Epithelial cell of prostate (primary cell): ENCODE results near the gene SCFD2.

Experiments
- DNase-seq: peaks from one replicate; pipeline ENCODE4 v3.0.0-alpha.2; 2011; ENCODE audit warnings: low read depth, low spot score
- H3K27ac ChIP-seq: fragments of 450-650 bp; 2 replicates; pipeline ENCODE4 v1.5.1; 2017; ENCODE audit warnings: mild to moderate bottlenecking

Gene SCFD2

DNA sequence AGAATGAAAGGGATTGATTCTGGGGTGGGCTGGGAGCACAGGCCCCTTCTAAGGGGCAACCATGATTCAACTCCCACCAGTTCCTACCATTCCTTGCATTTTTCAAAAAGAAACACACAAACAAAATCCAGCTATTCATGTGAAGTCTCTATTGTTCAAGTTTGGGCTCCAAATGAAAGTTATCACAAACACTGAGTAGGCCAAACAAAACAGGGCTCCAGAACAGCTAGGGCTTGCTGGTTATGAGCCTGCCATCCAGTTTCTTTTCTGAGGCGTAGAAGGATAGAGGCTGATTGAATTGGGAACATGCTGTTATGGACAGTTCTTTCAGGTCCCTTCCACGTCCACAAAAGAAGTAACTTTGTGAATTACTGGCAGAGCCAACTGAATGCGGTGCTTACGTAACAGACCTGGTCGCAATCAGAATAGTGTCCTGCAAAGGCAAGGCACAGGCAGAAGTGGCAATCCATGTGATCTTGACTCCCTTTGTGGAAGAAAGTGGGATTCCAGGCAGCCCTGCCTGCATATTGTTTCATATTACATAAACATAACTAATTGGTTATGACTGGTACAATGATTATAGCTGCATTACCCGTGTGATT, 244.5 kb downstream of the SCFD2 start:
- DNase-seq, result no peak
- H3K27ac ChIP-seq, result no peak overlapping the region

DNA sequence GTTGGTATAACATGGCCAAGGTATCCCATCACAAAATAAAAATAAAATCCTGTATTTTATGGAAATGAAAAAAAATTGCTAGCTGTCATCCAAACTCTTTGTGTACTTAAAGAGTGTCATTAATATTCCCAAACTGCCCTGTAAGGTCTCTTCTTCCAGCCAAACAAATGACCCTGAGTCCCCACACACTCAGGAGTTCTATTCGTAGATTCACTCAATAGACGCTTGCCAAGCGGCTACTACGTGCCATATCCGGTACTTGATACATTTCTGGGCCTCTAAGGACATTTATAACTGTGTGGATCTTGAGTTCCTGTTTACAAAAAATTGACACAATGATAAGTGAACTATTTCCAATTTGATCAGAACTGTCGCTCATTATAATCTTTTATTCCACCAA, 245.1 kb downstream of the SCFD2 start:
- DNase-seq, result no peak
- no peak overlapping the region for H3K27ac ChIP-seq

DNA sequence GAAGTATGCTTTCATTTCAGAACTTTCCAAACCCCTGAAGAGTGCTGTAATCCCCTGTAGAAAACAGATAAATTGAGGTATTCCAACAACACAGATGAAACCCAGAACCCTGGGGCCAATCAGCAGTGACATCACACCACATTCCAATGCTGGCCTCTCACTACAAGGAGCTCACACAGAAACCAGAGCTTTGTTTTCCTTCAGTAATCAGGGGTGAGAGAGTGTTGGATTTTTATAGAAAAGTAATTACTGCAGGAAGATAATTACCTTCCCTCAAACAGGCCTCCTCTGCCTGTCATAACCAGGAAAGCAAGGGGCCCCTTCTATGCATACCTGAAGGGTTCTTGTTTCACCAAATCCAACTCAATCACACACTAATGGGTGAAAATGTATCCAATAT, 246.2 kb downstream of the SCFD2 start:
- peak overlapping the region; percentile 29 for H3K27ac ChIP-seq
- DNase-seq, result peak; percentile 14

DNA sequence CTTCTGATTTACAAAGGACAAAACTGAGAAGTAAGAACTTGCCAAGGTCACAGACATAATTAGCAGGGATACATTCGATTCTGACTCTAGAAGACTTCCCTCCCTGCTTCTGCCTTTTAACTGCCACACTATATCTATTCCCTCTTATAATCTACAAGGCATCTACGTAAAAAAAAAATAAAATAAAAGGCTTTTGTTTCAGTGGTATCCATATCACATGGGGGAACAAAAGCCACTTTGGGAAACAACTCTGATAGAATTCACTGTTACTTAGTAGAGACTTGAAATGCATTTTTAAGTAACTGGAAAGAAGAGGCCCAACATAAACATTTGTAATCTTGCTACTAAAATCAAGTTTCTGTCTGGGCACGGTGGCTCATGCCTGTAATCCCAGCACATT, 247.2 kb downstream of the SCFD2 start:
- H3K27ac ChIP-seq, result no peak overlapping the region
- DNase-seq, result no peak

DNA sequence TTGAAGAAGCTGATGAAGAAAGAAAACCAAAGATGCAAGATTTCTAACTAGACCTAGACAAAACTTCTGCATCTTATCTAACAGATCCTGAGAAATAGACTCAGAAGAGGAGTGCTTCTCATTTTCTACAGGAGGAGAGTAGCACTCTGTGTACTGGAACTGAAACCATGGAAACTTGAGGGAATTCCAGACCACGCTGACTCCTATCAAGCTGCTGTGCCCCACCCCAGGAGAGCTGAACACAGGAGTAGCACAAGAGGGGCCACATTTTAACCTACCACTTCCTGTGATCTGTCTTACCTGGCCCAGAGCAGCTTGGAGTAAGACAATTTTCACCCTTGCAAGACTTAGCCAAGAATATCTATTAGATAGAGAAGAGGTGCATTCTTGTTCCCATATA, 248.9 kb downstream of the SCFD2 start:
- DNase-seq, result no peak

DNA sequence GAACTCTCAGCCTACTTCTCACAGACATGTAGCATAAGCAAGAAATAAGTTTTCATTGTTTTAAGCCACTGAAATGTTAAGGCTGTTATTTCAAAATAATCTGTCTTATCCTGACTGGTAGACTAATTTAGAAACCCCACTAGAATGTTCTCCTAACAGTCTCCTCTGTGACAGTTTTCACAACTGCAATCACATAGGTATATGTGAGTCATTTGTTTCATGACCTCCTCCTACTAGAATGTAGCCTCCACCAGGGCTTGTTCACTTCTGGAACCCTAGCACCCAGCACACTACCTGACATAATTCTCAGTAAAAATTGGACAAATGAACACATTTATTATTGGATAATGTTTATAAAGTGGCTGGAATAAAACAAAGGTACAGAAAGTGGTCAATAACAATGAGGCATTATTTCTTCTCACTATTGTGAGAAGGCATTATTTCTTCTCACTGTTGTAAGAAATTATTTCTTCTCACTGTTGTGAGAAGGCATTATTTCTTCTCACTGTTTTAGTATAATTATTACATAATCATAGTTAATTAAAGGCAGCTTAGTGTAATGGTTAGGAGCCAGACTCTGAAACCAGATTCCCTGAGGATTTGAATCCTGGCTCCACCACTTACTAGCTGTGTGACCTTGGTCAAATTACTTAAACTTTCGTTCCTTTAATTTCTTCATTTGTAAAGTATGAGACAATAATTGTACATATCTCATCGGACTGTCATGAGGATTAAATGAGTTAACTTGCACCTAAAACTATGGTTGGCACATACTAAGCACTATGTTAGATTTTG, 252.2 kb downstream of the SCFD2 start:
- no peak for DNase-seq
- H3K27ac ChIP-seq, result no peak overlapping the region

More for the DNA sequence above, 248.9 kb downstream of the SCFD2 start:
- no peak overlapping the region for H3K27ac ChIP-seq

DNA sequence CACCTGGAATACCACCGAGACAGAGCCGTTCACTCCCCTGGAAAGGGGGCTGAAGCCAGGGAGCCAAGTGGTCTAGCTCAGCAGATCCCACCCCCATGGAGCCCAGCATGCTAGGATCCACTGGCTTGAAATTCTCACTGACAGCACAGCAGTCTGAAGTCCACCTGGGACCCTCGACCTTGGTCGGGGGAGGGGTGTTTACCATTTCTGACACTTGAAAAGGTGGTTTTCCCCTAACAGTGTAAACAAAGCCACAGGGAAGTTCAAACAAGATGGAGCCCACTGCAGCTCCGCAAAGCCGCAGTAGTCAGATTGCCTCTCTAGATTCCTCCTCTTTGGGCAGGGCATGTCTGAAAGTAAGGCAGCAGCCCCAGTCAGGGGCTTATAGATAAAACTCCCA, 260.5 kb downstream of the SCFD2 start:
- no peak overlapping the region for H3K27ac ChIP-seq
- no peak for DNase-seq

DNA sequence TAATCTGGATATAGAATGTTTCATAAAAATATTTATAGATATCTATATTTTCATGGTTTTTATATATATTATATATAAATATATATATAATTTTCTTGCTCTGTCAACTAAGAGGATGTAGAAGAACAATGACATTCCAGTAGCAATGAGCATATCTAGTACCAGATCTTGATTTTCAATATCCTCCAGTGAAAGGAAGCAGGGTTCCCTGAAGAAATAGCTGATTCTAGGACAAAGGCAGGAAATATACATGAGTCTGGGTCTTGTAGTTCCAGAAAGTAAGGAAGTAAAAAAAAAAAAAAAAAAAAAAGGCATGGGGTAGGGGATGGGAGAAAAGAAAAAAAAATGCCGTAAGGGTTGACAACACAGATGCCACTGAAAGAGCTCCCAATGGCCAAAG, 262.4 kb downstream of the SCFD2 start:
- H3K27ac ChIP-seq, result no peak overlapping the region
- no peak for DNase-seq

DNA sequence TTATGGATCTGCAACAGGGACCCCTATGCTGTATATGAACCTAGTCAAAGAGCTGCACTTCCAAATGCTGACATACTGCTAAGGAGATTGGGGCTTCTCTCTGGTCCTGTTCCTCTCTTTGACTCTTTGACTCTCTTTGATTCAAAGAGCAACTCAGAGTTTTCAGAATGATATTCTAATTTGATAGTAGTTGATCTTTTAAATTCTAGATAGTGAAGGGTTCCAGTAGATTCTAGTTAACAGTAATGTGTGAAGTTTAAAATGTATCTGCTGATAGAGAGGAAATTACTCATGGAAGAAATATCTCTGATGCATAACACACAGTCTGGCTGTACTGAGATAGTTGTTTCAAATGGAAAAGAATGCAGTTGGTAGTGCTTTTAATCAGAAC, 264.7 kb downstream of the SCFD2 start:
- no peak for DNase-seq
- peak overlapping the region; percentile 45 for H3K27ac ChIP-seq

DNA sequence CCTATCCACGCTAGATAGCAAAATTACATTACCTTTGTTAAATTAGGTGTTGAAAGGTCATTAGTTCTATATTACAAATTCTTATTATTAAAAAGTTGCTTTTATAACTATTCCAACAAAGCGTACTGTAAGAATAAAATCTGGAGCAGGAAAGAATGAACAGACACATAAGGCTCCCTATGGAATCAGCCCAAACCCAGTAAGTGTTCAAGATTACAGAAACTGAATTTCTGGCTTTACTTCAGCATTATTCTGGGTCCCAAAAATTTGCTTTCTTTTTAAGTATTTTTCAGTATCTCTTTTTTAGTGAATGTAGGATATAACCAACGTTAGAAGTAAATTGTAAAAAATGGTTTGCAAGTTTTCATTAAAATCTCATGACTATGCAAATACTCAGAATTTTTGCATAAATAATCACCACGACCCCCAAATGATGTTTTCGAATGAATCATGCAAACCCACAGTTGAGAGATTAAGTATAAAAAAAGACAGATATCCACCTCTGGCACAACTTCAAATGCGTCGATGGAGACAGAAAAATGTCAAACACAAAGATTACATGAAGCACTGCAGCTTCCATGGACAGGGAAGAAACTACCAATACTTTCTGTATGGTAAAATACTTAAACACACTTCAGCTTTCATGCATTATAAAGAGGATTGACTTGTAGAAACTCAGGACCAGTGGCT, 265.2 kb downstream of the SCFD2 start:
- no peak for DNase-seq
- peak overlapping the region; percentile 45 for H3K27ac ChIP-seq

DNA sequence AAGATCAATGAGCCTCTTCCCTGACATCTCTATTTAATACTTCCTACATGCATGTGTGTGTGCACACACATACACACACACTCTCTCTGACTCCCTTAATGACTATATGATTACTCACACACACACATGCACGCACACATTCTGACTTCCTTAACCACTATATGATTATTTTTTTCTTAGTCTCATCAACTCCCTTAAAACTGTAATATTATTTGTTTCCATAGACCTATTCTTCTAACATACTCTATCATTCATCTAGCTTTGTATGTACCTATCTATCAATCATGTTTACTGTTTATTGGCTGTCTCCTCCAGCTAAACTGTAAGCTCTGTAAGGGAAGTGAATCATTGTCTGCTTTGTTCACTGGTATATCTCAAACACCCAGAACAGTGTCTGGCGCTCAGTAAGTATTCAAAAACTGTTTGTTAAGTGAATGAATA, 267.2 kb downstream of the SCFD2 start:
- H3K27ac ChIP-seq, result peak overlapping the region; percentile 73
- peak; percentile 69 for DNase-seq

DNA sequence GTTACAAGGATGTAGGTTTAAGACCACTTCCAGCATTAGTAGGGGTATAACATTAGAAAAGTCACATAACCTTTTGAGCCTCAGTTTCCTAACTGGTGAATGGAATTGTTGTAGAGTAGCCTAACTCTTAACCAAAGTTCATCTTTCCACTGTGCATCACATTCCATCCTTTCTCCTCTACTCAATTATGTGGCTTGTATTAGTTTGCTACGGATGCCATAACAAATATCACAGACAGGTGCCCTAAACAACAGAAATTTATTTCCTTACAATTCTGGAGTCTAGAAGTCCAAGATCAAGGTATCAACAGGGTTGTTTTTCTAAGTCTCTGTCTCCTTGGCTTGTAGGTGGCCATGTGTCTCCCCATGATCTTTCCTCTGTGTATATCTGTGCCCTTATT, 271.8 kb downstream of the SCFD2 start:
- no peak for DNase-seq
- no peak overlapping the region for H3K27ac ChIP-seq

DNA sequence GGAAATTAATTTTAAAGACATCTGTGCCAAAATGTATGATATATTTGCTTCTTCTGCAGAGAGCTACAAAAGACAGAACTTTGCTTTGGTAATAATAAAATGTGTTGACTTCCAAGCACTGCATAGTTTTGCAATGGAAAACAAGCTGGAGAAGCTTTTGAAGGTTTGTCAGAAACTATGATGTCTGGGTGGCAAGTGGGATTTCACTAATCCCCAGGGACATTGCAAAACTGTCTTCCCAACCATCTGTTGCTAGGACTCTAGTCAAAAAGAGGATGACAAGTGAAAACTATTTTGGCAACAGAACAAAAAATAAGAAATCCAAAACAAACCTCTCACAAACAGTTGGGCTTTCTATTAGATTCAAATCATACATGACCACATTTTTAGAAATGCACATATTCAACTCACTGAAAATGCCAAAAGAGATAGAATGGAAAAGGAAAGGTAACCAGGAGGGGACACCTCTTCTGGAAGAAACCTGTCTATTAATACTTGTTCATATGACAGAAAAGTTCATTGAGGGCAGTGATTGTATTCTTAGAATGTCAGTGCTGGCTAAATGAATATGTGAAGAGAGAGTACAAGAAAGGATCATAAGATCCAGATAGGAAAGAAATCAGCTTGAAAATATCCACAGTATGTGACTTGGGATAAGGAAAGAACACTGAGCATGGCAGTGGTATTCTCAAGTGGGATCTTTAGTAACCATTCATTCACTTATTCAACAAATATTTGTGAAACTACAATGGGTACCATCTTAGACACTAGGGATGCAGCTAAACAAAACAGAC, 275.7 kb downstream of the SCFD2 start:
- no peak for DNase-seq
- no peak overlapping the region for H3K27ac ChIP-seq

DNA sequence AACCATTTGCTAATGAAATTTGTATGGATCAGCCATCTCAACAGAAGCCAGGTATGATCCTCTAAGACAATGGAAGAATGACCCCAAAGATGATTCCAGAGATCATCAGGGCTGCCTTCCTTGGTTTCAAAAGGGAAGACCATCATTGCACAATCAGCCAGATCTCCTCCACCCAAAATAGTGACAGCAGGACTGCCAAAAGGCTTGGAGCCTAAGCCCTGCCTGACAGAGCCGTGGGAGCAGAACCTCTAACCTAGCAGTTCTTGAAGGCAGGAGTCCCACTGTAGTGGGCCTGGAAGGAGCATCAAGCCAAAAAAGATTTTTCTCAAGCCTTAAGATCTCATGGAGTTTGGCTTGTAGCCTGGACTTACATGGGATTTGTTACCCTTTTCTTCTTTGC, 277.7 kb downstream of the SCFD2 start:
- DNase-seq, result no peak
- H3K27ac ChIP-seq, result no peak overlapping the region

DNA sequence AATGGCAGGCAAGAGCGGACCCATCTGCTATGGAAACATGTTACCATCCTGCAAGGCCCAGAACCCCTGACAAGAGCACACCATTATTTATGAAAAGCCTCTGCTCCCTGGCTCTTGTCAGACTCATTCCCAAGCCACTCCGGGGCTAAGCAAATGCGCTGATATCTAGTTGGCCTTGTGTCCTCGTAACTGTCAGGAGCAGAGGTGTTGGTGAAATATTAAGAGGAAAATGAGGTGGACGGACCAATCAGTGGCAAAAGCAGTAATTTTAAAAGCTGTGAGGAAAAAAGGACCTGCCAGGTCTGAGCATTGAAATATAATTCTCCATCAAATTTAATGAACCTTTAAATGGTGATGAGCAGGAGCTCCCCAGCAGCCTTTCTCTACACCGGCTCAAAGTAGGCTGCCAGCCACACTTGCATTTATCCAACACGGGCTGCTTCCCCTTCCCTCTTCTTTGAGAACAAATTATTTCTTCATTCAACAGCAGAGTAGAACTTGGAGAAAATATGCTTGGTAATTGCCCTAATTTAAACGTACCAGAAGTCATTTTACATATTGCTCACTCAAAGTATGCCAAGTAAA, 289.4 kb downstream of the SCFD2 start:
- DNase-seq, result no peak
- H3K27ac ChIP-seq, result no peak overlapping the region

DNA sequence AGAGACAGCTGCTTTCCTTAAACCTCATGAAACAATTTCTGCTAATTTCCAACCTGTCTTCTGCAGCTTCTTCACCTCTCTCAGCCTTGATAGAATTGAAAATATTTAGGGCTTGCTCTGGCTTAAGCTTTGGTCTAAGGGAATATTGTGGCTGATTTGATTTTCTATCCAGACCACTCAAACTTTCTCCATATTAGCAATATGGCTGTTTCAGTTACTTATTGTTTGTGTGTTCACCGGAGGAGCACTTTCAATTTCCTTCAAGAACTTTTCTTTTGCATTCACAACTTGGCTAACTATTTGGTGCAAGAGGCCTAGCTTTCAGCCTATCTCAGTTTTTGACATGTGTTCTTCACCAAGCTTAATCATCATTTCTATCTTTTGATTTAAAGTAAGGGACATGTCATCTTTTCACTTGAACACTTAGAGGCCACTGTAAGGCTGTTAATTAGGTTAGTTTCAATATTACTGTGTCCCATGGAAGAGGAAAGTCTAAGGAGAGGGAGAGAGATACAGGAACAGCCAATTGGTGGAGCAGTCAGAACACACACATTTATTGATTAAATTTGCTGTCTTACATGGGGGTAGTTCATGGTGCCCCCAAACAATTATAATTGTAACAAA, 290.6 kb downstream of the SCFD2 start:
- H3K27ac ChIP-seq, result no peak overlapping the region
- DNase-seq, result no peak

DNA sequence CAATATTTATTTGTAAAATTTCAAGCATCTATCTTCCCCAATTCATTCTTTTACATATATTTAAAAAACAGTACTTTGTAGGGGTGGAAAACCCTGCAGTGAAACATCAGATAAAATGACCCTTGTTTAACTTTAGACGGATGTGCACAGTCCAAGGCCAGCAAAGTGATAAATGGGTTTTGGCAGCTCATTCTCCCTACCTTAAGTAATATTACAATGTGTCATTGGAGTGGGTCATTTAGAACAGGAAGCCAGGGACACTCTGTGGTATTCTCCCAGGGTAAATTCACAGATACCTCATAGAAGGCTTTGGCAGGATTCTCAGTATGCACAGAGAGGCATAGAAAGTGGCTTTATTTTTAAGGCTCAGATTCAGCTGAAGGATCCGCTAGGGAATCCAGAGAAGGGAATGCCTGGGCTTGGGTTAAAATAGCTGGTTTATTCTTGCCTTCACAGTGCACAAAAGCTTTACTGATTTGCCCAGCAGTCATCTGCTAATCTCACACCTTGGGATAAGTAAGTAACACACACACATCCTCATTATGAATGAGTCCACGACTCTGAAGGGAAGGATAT, 297.0 kb downstream of the SCFD2 start:
- no peak for DNase-seq

DNA sequence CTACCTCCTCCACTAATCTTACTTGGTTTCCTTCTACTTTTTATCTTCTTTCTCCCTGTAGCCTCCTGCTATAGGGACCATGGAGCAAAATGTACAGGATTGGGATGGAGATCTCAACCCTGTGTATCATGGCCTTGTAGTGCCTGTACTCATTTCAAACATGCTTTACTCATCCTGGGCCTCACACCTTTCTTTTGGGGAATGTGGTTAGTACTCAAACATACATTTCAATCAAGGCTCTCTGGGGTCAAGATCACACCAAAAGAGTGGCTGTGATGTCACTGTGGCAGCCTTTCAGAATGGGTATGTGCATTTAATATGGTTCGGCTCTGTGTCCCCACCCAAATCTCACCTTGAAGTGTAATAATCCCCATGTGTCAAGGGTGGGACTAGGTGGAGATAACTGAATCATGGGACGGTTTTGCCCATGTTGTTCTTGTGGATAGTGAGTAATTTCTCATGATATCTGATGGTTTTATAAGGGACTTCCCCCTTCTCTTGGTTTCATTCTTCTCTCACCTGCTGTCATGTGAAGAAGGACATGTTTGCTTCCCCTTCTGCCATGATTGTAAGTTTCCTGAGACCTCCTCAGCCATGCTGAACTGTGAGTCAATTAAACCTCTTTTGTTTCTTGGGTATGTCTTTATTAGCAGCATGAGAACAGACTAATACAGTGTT, 298.6 kb downstream of the SCFD2 start:
- DNase-seq, result no peak
- no peak overlapping the region for H3K27ac ChIP-seq

More for the DNA sequence above, 297.0 kb downstream of the SCFD2 start:
- H3K27ac ChIP-seq, result no peak overlapping the region

DNA sequence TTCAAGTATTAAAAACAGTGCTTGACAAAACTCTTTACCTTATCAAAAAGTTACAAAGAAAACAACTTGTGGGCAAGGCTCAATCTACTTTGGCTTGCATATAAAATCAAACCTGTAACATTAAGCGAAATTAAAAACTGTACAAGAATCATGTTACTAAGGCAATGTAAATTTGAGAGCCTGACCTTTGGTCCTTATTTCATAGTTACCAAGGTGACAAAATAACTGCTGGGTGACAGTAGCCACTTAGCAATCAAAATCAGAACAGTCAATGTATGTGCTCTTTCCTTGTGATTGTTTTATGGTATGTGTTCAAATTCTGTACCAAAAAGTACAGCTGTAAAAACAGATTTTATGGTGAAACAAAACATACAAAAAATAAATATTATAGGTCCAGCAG, 299.7 kb downstream of the SCFD2 start:
- no peak overlapping the region for H3K27ac ChIP-seq
- DNase-seq, result no peak
